WI38 (cell line): ENCODE data around the gene APC.

Experiments used
- H3K4me3 ChIP-seq: 2 replicates; pipeline ENCODE4 v1.5.1; 2011; ENCODE audit warnings: low read depth, mild to moderate bottlenecking, control low read depth, low read length
- CTCF ChIP-seq: IDR thresholded peaks from 2 replicates; pipeline ENCODE4 v1.5.1; 2012; ENCODE audit warnings: low read depth, mild to moderate bottlenecking, control low read depth, low read length

APC gene

GRCh38 chr5:112779531-112779930 is 41.8 kb downstream of the APC start:
- TF ChIP-seq CTCF: no peak
- H3K4me3 ChIP-seq: no peak overlapping the region

GRCh38 chr5:112784726-112785125 is 47.0 kb downstream of the APC start:
- no peak for TF ChIP-seq CTCF
- H3K4me3 ChIP-seq: no peak overlapping the region

GRCh38 chr5:112787261-112787660 is 49.6 kb downstream of the APC start:
- no peak for TF ChIP-seq CTCF
- no peak overlapping the region for H3K4me3 ChIP-seq

- no peak overlapping the region for H3K4me3 ChIP-seq
- TF ChIP-seq CTCF: no peak
Measured at GRCh38 chr5:112787896-112788295, 50.2 kb downstream of the APC start.

GRCh38 chr5:112793201-112793600 is 55.5 kb downstream of the APC start:
- TF ChIP-seq CTCF: no peak

GRCh38 chr5:112794410-112794809 is 56.7 kb downstream of the APC start:
- no peak for TF ChIP-seq CTCF
- no peak overlapping the region for H3K4me3 ChIP-seq

More at GRCh38 chr5:112793201-112793600, 55.5 kb downstream of the APC start:
- no peak overlapping the region for H3K4me3 ChIP-seq

GRCh38 chr5:112795342-112795741 is 57.7 kb downstream of the APC start:
- no peak overlapping the region for H3K4me3 ChIP-seq
- no peak for TF ChIP-seq CTCF
